ENCODE measurements around the gene TST. TPM values are rescaled to one million over a fixed set of nuclear protein-coding genes. Genes with fewer than 3 reads are reported as not detected.

The TST gene
- total and polyA plus RNA-seq, 10 donors = 10.3 to 27.1 (median 12.8) TPM

DNA sequence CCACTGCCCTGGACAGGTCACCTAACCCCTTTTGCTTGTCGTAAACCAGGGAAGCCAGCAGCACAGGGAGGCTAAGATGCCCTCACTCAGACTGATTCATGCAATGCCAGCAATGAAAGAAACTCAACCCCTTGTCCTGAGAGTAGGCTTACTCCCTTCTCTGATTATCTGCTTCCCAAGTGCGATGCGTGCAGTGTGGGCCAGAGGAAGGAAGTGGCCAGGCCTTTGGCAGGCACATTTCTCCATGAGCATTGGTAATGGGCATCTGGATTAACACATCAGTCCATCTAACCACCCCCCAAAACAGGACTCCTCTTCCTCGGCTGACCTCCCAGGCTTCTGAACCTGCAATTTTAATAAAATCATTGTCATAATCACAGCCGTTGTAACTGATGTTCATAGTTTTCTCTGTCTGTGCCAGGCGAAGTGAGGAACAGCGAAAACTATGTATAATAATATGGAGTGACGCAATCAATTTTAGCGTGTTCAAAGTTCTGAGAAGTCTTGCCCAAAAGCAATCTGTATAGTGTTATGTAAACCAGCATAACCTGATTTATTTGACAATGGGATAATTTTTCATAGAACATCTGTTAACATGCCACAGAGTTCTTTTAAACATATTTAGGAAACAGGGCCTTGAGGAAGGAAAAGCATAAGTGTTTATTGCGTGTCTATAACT is 33.9 kb downstream of the TST start:
- H3K36me3 ChIP-seq = no peaks in the 10 kb centered on the region
- no peak for DNase-seq
- no peak for TF ChIP-seq POLR2A (IDR thresholded peaks at IDR 0.05)
- TF ChIP-seq, protein P1, sequence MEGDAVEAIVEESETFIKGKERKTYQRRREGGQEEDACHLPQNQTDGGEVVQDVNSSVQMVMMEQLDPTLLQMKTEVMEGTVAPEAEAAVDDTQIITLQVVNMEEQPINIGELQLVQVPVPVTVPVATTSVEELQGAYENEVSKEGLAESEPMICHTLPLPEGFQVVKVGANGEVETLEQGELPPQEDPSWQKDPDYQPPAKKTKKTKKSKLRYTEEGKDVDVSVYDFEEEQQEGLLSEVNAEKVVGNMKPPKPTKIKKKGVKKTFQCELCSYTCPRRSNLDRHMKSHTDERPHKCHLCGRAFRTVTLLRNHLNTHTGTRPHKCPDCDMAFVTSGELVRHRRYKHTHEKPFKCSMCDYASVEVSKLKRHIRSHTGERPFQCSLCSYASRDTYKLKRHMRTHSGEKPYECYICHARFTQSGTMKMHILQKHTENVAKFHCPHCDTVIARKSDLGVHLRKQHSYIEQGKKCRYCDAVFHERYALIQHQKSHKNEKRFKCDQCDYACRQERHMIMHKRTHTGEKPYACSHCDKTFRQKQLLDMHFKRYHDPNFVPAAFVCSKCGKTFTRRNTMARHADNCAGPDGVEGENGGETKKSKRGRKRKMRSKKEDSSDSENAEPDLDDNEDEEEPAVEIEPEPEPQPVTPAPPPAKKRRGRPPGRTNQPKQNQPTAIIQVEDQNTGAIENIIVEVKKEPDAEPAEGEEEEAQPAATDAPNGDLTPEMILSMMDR (IDR thresholded peaks at IDR 0.05 in 8 of 11, conservative IDR thresholded peaks at IDR 0.05 in 3 of 11) = no peak
- intact Hi-C loops (cut with DNase I; ENCODE audit: low total_unique reads) = no loop called here
- peaks cover 0 to 54% (median 8%) of the 10 kb centered on the region in 7 donors for H3K27me3 ChIP-seq (replicated peaks in 1 of 7)
- no peak overlapping the region for H3K27ac ChIP-seq
- 54 to 76% (median 64%) methylated on average over 10 of the region's 10 CpGs for WGBS, 5 donors
- H3K4me1 ChIP-seq = no peaks in the 10 kb centered on the region
- peaks cover 4 to 21% (median 18%) of the 10 kb centered on the region in 8 donors for H3K9me3 ChIP-seq
- no peak overlapping the region for H3K4me3 ChIP-seq

DNA sequence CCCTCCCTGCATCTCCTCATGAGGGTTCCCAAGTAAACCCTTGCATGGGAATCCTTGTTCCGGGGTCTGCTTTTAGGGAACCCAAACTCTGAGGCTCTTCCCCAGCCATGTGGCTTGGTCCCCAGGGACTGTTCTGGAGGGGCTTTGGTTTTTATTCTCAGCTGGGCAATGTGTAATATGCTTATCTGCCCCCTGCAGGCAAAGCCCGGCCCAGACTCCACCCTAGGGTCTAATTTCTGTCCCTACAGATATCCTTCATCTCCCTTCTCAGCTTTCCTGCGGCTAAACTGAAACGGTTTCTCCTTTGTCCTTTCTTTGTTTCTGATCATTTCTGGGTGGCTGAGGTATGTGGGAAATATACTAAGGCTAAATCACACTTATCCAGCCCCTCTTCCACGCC is 37.1 kb downstream of the TST start:
- Histone ChIP-seq H3K27ac (no peak overlapping the region), H3K4me3 (no peak overlapping the region), H3K4me1 (peaks cover 0 to 15% (median 10%) of the 10 kb centered on the region in 6 donors), H3K36me3 (no peaks in the 10 kb centered on the region), H3K27me3 (replicated peaks in 1 of 7) (peaks cover 0 to 31% (median 0%) of the 10 kb centered on the region in 7 donors), H3K9me3 (peaks cover 4 to 21% (median 18%) of the 10 kb centered on the region in 8 donors)
- no peak for DNase-seq
- TF ChIP-seq POLR2A (IDR thresholded peaks at IDR 0.05) = no peak
- TF ChIP-seq, protein P1 (IDR thresholded peaks at IDR 0.05 in 8 of 11, conservative IDR thresholded peaks at IDR 0.05 in 3 of 11) = no peak
- TF ChIP-seq POLR2AphosphoS5 (IDR thresholded peaks at IDR 0.05) = no peak
- 46 to 67% (median 58%) methylated on average over 5 of the region's 5 CpGs for WGBS, 5 donors
- intact Hi-C loops (cut with DNase I; ENCODE audit: low total_unique reads) = no loop called here

DNA sequence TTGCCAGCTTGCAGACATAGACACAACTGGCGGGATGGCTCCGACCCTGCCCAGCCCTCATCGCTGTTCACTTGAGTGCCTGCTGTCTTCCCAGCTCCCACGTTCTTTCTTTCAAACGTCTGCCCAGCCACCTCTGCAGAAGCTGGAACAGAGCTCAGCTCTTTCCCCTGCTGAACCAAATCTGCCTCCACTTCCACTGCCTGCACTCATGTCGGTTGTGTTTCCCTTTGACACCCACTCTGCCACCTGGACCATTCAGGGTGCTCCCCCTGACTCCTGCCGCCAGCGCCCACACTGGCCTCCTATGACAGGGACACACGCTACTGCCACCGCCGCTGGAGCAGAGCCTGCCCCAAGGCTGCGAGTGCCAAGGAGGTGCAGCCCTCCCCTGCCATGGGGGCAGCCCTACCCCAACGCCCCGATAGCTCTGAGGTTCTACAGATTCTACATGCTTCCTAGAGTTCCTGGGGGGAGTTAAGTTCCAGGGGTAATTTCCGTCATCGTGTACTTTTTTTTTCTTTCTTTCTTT is 37.9 kb downstream of the TST start:
- WGBS, 5 donors = 77 to 91% (median 86%) methylated on average over 16 of the region's 16 CpGs
- Histone ChIP-seq H3K4me3 (no peak overlapping the region), H3K4me1 (peaks cover 0 to 19% (median 10%) of the 10 kb centered on the region in 6 donors), H3K27ac (no peak overlapping the region), H3K27me3 (replicated peaks in 1 of 7) (peaks cover 0 to 35% (median 0%) of the 10 kb centered on the region in 7 donors), H3K9me3 (peaks cover 4 to 13% (median 13%) of the 10 kb centered on the region in 8 donors), H3K36me3 (no peaks in the 10 kb centered on the region)
- intact Hi-C loops (cut with DNase I; ENCODE audit: low total_unique reads) = no loop called here
- DNase-seq = no peak
- TF ChIP-seq, protein P1 (IDR thresholded peaks at IDR 0.05 in 8 of 11, conservative IDR thresholded peaks at IDR 0.05 in 3 of 11) = no peak
- TF ChIP-seq POLR2AphosphoS5 (IDR thresholded peaks at IDR 0.05) = no peak
- TF ChIP-seq POLR2A (IDR thresholded peaks at IDR 0.05) = no peak
